Fibroblast of the aortic adventitia (primary cell): ENCODE measurements around the gene MYO3A. TPM values are rescaled to one million over a fixed set of nuclear protein-coding genes. Genes with fewer than 3 reads are reported as not detected.

Experiments used
- DNase-seq: peaks from one replicate; pipeline ENCODE4 v3.0.0-alpha.2; 2010; ENCODE audit warnings: low read depth
- H3K4me3 ChIP-seq: 2 replicates; pipeline ENCODE4 v1.5.1; 2011; ENCODE audit warnings: low read depth, mild to moderate bottlenecking, control low read depth, low read length, moderate library complexity
- total RNA-seq: library from RNA; depleted of rRNA; stranded (reverse); fragments of >200 nt; gene quantifications from 2 replicates; pipeline ENCODE4 v1.2.3, GENCODE V29; 2012; ENCODE audit warnings: low replicate concordance
- TF ChIP-seq, protein P1 (sequence below): IDR thresholded peaks from 2 replicates; pipeline ENCODE4 v1.5.1; 2011; ENCODE audit warnings: mild to moderate bottlenecking, low read length, control low read depth, inconsistent platforms; ENCODE audit not compliant: insufficient read depth

Gene MYO3A, protein sequence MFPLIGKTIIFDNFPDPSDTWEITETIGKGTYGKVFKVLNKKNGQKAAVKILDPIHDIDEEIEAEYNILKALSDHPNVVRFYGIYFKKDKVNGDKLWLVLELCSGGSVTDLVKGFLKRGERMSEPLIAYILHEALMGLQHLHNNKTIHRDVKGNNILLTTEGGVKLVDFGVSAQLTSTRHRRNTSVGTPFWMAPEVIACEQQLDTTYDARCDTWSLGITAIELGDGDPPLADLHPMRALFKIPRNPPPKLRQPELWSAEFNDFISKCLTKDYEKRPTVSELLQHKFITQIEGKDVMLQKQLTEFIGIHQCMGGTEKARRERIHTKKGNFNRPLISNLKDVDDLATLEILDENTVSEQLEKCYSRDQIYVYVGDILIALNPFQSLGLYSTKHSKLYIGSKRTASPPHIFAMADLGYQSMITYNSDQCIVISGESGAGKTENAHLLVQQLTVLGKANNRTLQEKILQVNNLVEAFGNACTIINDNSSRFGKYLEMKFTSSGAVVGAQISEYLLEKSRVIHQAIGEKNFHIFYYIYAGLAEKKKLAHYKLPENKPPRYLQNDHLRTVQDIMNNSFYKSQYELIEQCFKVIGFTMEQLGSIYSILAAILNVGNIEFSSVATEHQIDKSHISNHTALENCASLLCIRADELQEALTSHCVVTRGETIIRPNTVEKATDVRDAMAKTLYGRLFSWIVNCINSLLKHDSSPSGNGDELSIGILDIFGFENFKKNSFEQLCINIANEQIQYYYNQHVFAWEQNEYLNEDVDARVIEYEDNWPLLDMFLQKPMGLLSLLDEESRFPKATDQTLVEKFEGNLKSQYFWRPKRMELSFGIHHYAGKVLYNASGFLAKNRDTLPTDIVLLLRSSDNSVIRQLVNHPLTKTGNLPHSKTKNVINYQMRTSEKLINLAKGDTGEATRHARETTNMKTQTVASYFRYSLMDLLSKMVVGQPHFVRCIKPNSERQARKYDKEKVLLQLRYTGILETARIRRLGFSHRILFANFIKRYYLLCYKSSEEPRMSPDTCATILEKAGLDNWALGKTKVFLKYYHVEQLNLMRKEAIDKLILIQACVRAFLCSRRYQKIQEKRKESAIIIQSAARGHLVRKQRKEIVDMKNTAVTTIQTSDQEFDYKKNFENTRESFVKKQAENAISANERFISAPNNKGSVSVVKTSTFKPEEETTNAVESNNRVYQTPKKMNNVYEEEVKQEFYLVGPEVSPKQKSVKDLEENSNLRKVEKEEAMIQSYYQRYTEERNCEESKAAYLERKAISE (N-terminal part only)
- total RNA-seq: not detected in 2 replicates

DNA sequence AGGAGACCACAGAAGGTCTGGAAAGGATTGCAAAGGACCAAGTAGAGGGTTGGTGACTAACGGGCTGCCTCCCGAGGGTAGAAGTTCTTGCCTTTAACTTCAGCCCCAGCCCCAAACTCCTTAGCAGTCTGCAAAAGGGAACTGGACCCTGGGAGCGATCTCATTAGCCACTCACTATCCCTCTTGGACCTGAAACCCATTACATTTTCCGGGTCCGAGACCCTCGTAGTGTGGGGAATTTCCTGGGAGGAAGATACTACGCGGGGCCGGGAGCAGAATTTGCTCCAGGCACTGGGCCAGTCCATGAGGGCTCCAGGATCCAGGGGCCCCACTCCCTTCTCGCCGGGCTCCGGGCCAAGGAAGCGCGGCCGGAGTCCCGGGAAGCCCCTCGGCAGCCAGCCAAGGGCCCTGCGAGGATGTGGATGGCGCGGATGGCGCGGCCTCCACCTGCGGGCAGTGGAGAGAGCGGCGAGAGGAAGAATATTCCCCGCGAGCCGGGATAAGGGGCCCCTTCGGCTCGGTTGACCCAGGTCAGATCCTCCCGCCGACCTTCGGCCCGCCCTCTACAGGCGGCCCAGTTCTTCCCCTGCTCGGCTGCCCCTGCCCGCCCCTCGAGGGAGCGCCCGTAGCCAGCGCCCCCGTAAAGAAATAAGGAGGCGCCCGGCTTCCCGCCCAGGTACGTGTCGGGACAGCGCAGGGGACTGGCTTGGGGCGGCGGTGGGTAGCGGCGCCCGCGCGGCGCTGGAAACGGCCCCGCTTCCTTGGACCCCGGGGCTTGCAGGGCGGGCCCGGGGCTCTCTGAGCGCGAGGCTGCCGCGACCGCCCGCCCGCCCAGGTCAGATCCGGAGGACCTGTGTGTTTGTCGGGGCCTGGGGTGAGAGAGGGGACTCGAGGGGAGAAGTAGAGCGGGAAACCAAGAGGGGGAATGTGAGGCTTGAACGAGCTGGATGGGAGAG is at the start of gene MYO3A:
Gene MYO3A, plus strand, starts transcription at position 577 of the 956 bp plus-strand sequence. CDS start 17,882 bp downstream, outside the sequence.
- TF ChIP-seq, protein P1, sequence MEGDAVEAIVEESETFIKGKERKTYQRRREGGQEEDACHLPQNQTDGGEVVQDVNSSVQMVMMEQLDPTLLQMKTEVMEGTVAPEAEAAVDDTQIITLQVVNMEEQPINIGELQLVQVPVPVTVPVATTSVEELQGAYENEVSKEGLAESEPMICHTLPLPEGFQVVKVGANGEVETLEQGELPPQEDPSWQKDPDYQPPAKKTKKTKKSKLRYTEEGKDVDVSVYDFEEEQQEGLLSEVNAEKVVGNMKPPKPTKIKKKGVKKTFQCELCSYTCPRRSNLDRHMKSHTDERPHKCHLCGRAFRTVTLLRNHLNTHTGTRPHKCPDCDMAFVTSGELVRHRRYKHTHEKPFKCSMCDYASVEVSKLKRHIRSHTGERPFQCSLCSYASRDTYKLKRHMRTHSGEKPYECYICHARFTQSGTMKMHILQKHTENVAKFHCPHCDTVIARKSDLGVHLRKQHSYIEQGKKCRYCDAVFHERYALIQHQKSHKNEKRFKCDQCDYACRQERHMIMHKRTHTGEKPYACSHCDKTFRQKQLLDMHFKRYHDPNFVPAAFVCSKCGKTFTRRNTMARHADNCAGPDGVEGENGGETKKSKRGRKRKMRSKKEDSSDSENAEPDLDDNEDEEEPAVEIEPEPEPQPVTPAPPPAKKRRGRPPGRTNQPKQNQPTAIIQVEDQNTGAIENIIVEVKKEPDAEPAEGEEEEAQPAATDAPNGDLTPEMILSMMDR: no peak
- no peak within 1 kb of the TSS for H3K4me3 ChIP-seq
- no peak for DNase-seq

DNA sequence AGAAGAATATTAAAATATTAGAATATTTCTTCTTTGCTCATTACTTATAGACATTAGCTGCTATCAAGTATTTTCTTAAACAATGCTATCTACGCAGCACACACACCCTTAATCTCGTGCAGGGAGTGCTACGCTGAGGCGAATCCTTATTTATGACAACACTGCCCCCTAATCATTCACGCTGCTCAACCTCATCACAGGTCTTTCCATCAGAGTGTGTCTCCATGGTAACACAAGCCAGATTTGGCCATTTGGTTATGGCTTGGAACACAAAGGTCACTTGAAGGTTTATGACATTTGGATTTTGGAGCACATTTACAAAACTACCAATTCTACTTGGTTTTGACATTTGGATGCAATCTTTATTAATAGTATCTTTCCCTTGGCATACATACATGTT is 45.4 kb upstream of the MYO3A start:
- TF ChIP-seq, protein P1: no peak
- no peak overlapping the region for H3K4me3 ChIP-seq
- DNase-seq: no peak

DNA sequence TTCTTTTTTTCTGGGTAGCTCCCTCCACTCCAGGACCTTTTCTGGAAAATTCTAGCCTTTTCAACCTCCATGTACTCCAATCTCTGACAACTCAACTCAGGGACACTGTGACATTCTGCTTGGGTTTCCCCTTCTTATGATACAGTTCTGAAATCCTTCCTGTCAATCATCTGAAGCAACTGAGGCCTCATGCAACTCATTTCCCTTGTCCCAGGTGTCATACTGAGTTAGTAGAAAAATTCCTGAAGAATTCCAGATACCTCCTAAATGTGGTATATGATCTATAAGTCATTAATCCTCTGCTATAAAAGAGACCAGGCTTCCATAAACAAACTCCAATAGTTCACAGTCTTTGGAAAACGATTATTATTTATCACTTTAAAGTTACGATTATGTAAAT is 43.0 kb upstream of the MYO3A start:
- no peak overlapping the region for H3K4me3 ChIP-seq
- TF ChIP-seq, protein P1: no peak
- no peak for DNase-seq

DNA sequence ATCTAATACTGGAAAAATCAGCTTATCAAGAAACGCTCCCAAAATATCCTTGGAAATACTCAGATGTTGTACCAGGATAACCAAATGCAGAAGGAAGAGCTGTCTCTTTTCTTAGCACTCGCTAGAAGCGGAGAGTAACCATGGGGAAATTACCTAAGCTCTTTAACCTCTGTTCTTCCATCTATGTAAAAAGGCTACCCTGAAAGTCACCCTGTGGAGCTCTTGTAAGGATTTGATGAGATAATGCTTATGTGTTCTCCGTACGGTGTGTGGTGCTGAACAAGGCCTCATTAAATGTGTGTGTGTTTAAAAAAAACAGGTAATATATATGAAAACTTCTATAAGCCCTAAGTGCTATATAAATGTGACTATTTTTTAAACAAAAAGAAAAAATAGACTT is 38.2 kb upstream of the MYO3A start:
- DNase-seq: no peak
- TF ChIP-seq, protein P1: no peak
- H3K4me3 ChIP-seq: no peak overlapping the region

DNA sequence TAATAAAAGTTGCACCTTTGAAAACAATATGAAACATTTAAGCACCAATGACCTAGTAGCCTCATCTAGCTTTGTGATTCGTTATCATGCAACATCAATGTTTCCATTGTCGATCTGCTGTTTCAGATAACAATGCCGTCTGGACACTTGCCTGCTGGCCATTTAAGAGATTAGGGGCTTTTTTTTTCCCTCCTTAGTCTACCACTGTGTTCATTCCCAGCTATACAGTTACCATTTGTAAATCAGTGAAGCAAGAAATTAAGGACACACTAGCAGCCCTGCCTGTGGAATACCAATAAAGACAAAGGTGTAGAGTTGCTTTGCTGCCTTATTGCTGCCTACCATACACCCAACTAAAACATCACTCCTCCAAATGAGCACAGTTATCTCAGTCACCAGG is 37.6 kb upstream of the MYO3A start:
- DNase-seq: no peak
- TF ChIP-seq, protein P1: no peak
- no peak overlapping the region for H3K4me3 ChIP-seq
